NCI-H748 (cell line): ENCODE results near the gene PRCD.
A peak's percentile ranks its signal among the peaks of the same experiment; 100 is the strongest.
"Not testable (repeated sequence)": the region's sequence is repeated elsewhere in the genome, so short reads cannot be mapped to it uniquely, and the experiment has no call there.

ENCODE experiments used
- DNase-seq: peaks from one replicate; lab custom pipeline; 2025; ENCODE audit not compliant: unreplicated experiment; lab: John Stamatoyannopoulos, UW

PRCD gene

DNA sequence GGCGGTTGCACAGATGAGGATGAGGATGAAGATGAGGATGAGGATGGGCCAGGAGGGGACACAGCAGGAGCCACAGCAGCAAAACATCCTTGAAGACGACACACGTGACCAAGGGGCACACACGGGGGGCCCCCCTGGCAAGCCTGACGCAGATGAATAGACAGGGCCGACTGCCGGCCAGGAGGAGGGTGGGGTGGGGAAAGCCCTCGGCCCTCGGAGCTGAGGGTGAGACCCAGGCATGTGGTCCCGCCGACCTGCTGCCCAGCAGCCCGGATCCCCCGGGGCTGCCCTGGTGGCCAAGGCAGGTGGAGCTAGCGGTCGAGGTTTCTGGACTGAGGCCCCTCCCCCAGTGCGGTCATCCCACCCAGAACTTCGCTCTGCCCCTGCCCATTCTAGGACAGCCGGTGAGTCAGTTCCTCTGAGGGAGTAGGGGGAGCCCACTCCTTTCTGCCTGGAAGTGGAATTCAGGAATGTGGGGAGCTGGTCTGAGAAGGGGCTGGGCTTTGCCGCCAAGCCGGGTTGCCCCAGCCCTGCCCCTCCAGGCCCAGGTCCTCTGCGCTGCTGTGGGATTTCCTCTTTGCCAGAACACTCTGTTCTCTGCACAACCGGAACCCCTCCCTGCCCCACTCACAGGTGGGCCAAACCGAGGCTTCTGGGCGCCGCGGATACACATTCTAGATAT is 12.3 kb upstream of the PRCD start:
- DNase-seq, result no peak

GRCh38 chr17:76528156-76528527 is 11.7 kb upstream of the PRCD start:
- DNase-seq, result no peak

GRCh38 chr17:76528528-76529223 is 11.2 kb upstream of the PRCD start:
- DNase-seq, result no peak

DNA sequence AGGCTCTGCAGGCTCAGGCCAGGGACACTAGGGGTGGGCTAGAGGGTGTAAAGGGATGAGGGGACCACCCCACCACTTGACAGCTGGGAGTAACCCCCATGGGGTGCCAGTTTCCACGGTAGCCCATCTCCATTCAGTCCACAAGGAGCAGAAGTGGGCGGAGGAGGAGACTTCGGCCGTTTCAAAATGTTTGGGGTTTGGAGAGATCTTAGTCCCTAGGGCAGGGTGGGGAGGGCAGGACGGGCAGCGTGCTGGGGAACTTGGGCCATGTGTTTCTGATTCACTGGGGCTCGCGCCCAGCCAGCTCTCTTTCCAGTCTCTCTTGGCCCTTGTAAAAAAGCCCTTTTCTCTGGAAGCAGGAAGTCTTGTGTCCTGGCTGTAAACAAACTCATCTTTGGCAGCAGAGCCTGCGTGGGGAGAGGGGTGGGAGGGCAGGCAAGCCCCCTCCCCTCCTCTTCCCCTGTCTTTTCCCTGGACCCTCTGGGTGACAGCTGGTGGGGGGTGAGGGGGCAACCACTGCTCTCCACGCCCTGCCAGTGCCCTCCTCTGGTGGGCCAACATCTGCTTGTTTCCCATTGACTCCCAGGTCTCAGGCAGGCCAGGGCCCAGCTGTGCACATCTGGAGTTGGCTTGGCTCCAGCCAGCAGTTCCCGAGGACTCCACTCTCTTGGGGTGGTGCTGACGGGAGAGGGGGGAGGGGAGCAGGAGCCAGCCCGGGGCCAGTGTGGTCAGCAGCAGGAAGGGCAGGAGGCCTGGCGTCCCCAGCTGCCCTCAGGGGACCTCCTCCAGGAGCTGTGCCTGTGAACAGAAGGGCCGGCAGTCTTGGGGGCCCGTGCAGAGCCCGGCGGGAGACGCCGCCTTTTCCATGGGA is 10.4 kb upstream of the PRCD start:
- no peak for DNase-seq

DNA sequence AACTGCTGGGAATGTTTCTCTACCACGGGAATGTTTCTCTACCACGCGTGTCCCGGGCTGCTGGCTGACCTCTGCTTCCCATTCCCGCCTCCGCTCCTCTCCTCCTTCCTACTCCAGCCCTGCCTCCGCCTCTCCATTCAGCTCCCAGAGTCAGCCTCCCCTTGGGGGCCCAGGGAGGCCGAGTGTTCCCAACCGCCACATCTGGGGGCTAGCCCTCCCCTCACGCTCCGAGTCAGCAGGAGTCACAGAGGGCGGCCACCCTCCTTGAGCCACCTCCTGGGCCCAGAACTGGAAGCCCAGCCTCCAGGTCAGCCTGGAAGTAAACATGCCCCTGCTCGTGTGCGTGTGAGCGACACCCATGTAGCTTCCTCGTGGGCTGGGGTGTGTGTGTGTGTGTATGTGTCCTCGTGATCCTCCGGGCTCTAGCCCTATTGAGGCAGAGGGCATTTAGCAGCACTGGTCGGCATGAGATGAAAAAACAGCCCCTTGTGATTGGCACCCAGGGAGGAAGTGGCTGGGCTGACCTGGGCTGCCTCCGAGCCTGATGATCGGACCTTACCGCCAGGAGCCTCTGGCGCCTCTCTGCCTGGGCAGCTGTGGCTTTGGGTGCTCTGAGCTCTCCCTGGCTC is 9.6 kb upstream of the PRCD start:
- DNase-seq, result no peak

- DNase-seq, result no peak
These were observed 8.9 kb upstream of the PRCD start for GRCh38 chr17:76530811-76531485.

- no peak for DNase-seq
These were observed 8.3 kb upstream of the PRCD start for GRCh38 chr17:76531486-76532038.

GRCh38 chr17:76532072-76532651 is 7.7 kb upstream of the PRCD start:
- no peak for DNase-seq

DNA sequence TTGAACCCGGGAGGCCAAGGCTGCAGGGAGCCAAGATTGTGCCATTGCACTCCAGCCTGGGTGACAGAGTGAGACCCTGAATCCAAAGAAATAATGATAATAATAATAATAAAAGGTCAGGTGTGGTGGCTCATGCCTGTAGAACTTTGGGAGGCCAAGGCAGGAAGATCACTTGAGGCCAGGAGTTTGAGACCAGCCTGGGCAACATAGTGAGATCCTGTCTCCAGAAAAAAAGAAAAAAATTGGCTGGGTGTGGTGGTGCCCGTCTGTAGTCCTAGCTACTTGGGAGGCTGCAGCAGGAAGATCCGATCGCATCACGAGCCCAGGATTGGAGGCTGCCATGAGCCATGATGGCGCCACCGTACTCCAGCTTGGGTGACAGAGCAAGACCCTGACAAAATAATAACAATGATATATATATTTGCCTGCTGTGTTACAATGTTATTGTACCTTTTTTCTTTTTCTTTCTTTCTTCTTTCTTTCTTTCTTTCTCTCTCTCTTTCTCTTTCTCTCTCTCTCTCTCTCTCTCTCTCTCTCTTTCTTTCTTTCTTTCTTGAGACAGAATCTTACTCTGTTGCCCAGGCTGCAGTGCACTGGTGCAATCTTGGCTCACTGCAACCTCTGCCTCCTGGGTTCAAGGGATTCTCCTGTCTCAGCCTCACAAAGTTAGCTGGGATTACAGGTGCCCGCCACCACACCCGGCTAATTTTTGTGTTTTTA is 6.0 kb upstream of the PRCD start:
- DNase-seq, result not testable (repeated sequence)

GRCh38 chr17:76534831-76535732 is 4.8 kb upstream of the PRCD start:
- DNase-seq, result no peak

DNA sequence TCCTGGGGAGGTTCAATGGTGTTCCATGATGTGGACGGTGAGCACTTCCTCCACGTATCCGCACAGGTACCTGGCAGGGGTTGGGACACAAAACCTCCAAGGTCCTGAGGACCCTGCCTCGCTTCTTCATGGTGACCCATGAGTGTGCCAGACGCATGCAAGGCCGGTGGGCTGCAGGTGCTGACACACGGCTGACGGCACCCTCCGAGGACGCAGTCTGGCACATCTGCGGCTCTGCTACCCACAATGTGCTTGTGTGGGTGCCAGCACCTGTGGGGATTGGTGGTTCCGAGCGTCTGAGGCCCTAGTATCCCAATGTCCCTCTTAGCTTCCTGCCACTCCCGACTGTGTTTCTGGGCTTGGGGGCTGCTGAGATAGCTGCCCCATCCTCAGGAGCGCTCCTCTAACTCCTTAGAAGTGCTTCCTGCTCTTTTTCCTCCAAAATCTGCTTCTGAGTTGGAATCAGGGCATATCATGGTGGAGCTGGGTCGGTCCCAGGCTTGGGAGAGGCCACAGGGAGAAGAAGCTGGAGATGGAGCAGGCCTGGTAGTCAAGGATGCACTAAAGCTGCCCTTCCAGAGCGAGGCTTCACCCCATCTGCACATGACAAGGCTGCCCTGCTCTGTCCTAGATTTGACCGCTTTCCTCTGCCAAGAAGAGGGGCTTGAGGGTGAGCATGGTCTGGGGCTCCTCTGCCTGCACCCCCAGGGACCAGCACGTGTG is 3.9 kb upstream of the PRCD start:
- no peak for DNase-seq

GRCh38 chr17:76536511-76537287 is 3.1 kb upstream of the PRCD start:
- DNase-seq, result no peak

- DNase-seq, result no peak
These were observed 2.6 kb upstream of the PRCD start for GRCh38 chr17:76537288-76537577.

DNA sequence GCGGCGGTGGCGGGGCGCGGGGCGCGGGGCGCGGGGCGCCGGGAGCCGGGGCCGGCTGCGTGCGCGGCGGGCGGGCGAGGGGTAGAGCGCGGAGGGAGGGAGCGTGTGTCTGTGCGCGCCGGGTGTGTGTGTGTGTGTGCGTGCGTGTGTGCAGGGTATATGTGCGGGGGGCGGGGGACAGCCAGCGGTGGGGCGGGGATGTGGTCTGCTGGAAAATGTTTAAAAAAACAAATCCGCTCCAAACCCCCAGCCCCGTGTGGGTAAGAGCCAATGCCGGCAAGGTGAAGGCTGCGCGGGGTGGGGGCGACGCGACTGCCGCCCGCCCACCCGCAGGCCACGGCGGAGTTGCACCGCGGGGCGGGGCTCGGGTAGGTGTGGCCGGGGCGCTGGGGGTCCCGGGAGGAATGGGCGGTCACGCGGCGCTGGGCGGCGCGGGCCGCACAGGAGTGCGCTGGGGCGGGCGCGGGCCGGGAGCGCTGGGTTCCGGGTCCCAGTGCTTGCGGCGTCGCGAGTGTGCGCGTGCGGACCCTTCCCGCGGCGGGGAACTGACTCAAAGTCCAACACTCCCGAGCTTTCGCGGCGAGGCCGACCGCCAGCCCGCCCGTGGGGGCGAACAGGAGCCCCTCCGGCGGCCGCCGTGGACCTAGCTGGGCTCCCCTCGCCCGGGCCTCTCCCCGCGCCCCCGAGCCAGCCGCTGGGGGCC is 2.1 kb upstream of the PRCD start, which contains the start of gene CYGB:
Gene CYGB, minus strand, starts transcription at position 132 of the 703 bp plus-strand sequence. CDS start 167 bp downstream, outside the sequence.
- DNase-seq, result peak; percentile 40

- DNase-seq, result no peak
These were observed 1.4 kb upstream of the PRCD start for GRCh38 chr17:76538281-76538931.

DNA sequence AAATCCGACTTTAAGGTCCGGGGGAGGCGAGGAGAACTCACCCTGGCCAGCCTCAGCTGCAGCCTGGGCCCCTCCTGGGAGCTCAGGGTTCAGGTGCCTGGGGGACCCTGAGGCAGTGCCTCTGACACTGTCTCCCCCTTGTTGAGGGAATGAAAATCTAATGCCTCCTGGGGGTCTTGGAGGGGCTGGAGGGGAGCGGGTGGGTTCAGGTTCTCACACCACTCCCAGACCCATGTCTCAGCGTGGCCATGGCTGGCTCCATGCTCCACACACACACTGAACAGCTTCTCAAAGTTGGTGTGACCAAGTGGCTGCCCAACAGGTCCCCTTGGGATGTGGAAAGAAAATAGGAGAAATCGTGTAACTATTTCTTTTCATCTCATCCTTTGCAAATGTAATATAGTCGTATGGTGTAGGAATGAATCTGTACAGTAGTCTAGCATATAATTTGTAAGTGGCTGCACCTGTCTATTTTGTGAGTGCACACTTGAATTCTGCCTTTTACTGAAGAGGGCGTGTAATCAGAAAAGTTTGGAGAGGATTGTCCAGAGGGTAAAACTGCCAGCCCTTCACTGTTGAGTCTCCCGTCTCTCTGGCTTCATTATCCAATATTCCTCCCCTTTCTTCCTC is 788 bp upstream of the PRCD start:
- no peak for DNase-seq
